H1 (cell line): ENCODE measurements around the gene MS4A7. TPM values are rescaled to one million over a fixed set of nuclear protein-coding genes. Genes with fewer than 3 reads are reported as not detected.

Experiments
- polyA plus RNA-seq, 7 experiments: library from polyadenylated mRNA; depleted of rRNA in 3 of 7; stranded (reverse) in 5 of 7; unstranded in 2 of 7; fragments of >200 nt in 5 of 7; fragments of 200-250 nt in 2 of 7; gene quantifications; 1 replicate in 5 of 7; 2 replicates in 1 of 7; 4 replicates in 1 of 7; pipeline versions ENCODE4 v1.2.1 to v1.2.3, GENCODE V29; 2011 to 2013; ENCODE audit warnings: missing spikeins in 2 of 7, mixed read lengths in 2 of 7
- total RNA-seq: library from RNA; stranded (reverse); fragmentation: NEBNext Ultra II Directional; extraction: Animal tissue kit (Norgen Biotek cat#: 25700); gene quantifications from 2 replicates; pipeline ENCODE4 v1.2.1, GENCODE V29; 2021
- TF ChIP-seq, protein P1 (sequence below): IDR thresholded peaks from 2 replicates; pipeline ENCODE4 v1.6.1; 2012; ENCODE audit warnings: inconsistent platforms

MS4A7 gene
- total and polyA plus RNA-seq, 2 of the 8 experiments (the other 6 are each of a cell fraction or from before 2014, with no cell fraction given) = not detected

DNA sequence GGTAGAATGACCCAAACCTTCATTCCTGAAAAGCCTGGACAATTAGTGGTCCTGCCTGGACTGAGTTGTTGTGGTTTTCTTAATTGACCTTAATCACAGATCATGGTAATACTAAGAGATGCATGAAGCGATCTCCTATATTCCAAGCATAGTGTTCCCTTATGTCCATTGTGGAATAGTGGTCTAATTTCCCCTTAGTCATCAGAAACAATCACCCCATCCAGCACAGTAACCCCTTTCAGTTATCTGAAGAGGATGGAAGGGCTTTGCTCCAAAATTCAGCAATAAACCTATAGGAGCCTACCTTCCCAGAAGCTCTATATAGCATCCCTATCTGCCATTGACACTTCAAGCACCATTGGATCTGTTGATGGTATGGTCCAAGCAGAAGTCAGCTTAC lies 44.3 kb downstream of the MS4A7 start (continued):
- TF ChIP-seq, protein P1, sequence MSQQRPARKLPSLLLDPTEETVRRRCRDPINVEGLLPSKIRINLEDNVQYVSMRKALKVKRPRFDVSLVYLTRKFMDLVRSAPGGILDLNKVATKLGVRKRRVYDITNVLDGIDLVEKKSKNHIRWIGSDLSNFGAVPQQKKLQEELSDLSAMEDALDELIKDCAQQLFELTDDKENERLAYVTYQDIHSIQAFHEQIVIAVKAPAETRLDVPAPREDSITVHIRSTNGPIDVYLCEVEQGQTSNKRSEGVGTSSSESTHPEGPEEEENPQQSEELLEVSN = no peak
